IPS-20b (cell line): ENCODE data around the gene EPHB1.
"Not testable (repeated sequence)": the region's sequence is repeated elsewhere in the genome, so short reads cannot be mapped to it uniquely, and the experiment has no call there.

Source experiments
- H3K27ac ChIP-seq: one replicate; pipeline ENCODE4 v1.5.1; 2013; ENCODE audit warnings: low read length
- H3K27me3 ChIP-seq: 2 replicates; pipeline ENCODE4 v1.6.1; 2013; ENCODE audit warnings: mild to moderate bottlenecking, low read length, inconsistent platforms; ENCODE audit not compliant: insufficient read depth
- H3K36me3 ChIP-seq: 2 replicates; pipeline ENCODE4 v1.6.1; 2013; ENCODE audit warnings: low read depth, mild to moderate bottlenecking, inconsistent platforms, low read length, moderate library complexity; ENCODE audit not compliant: insufficient read depth
- H3K4me1 ChIP-seq: 2 replicates; pipeline ENCODE4 v1.6.1; 2013; ENCODE audit warnings: mild to moderate bottlenecking, control low read depth, inconsistent platforms, low read length, moderate library complexity; ENCODE audit not compliant: insufficient read depth
- H3K4me3 ChIP-seq: 2 replicates; pipeline ENCODE4 v1.5.1; 2013; ENCODE audit warnings: mild to moderate bottlenecking, low read length, inconsistent platforms
- H3K9ac ChIP-seq: 2 replicates; pipeline ENCODE4 v1.6.1; 2013; ENCODE audit warnings: low read depth, mild to moderate bottlenecking, inconsistent platforms, low read length, moderate library complexity
- H3K9me3 ChIP-seq: 2 replicates; pipeline ENCODE4 v1.6.1; 2013; ENCODE audit warnings: mild to moderate bottlenecking, low read depth, low read length, inconsistent platforms; ENCODE audit not compliant: insufficient read depth

The EPHB1 gene

GRCh38 chr3:135017003-135017893 lies 222.2 kb downstream of the EPHB1 start:
- Histone ChIP-seq H3K27ac (no peak overlapping the region), H3K36me3 (no peaks in the 10 kb centered on the region), H3K4me3 (no peak overlapping the region), H3K9me3 (no peaks in the 10 kb centered on the region), H3K4me1 (no peaks in the 10 kb centered on the region), H3K9ac (no peak overlapping the region), H3K27me3 (no peaks in the 10 kb centered on the region)

- no peak overlapping the region for H3K9ac ChIP-seq
- H3K4me1 ChIP-seq, result peaks cover 2% of the 10 kb centered on the region; the same call in 1 of the 2 replicates
- no peaks in the 10 kb centered on the region for H3K36me3 ChIP-seq
- no peaks in the 10 kb centered on the region for H3K9me3 ChIP-seq
- no peaks in the 10 kb centered on the region for H3K27me3 ChIP-seq
- H3K4me3 ChIP-seq, result no peak overlapping the region
- H3K27ac ChIP-seq, result no peak overlapping the region
These were observed 223.3 kb downstream of the EPHB1 start for GRCh38 chr3:135018149-135018923.

GRCh38 chr3:135020181-135020580 lies 225.1 kb downstream of the EPHB1 start:
- H3K4me1 ChIP-seq, result peaks cover 6% of the 10 kb centered on the region; the same call in 1 of the 2 replicates
- no peaks in the 10 kb centered on the region for H3K9me3 ChIP-seq
- no peak overlapping the region for H3K4me3 ChIP-seq

GRCh38 chr3:135023996-135024658 lies 229.1 kb downstream of the EPHB1 start:
- H3K4me1 ChIP-seq, result peaks cover 6% of the 10 kb centered on the region; the same call in 1 of the 2 replicates
- H3K4me3 ChIP-seq, result no peak overlapping the region
- H3K9me3 ChIP-seq, result no peaks in the 10 kb centered on the region
- H3K27ac ChIP-seq, result no peak overlapping the region
- H3K27me3 ChIP-seq, result no peaks in the 10 kb centered on the region
- no peaks in the 10 kb centered on the region for H3K36me3 ChIP-seq
- no peak overlapping the region for H3K9ac ChIP-seq

More at GRCh38 chr3:135020181-135020580, 225.1 kb downstream of the EPHB1 start:
- no peak overlapping the region for H3K27ac ChIP-seq
- H3K27me3 ChIP-seq, result no peaks in the 10 kb centered on the region
- H3K36me3 ChIP-seq, result no peaks in the 10 kb centered on the region
- no peak overlapping the region for H3K9ac ChIP-seq

- H3K4me3 ChIP-seq, result peak overlapping the region; percentile 70
- not testable (repeated sequence) for H3K36me3 ChIP-seq, H3K27ac ChIP-seq, H3K4me1 ChIP-seq, H3K9me3 ChIP-seq, H3K27me3 ChIP-seq
- H3K9ac ChIP-seq, result peak overlapping the region; percentile 33; the same call in 1 of the 2 replicates
These were observed 235.9 kb downstream of the EPHB1 start for GRCh38 chr3:135030768-135031615.

GRCh38 chr3:135033737-135034136 lies 238.7 kb downstream of the EPHB1 start:
- H3K27me3 ChIP-seq, result no peaks in the 10 kb centered on the region
- H3K9me3 ChIP-seq, result no peaks in the 10 kb centered on the region
- no peak overlapping the region for H3K4me3 ChIP-seq
- no peak overlapping the region for H3K9ac ChIP-seq
- no peaks in the 10 kb centered on the region; the same call in 1 of the 2 replicates for H3K4me1 ChIP-seq
- no peaks in the 10 kb centered on the region for H3K36me3 ChIP-seq
- no peak overlapping the region for H3K27ac ChIP-seq

GRCh38 chr3:135034291-135034768 lies 239.3 kb downstream of the EPHB1 start:
- Histone ChIP-seq H3K4me1 (no peaks in the 10 kb centered on the region; the same call in 1 of the 2 replicates), H3K4me3 (no peak overlapping the region), H3K9ac (no peak overlapping the region), H3K27me3 (no peaks in the 10 kb centered on the region), H3K27ac (no peak overlapping the region), H3K36me3 (no peaks in the 10 kb centered on the region), H3K9me3 (no peaks in the 10 kb centered on the region)

GRCh38 chr3:135034891-135035440 lies 239.9 kb downstream of the EPHB1 start:
- Histone ChIP-seq H3K9ac (no peak overlapping the region), H3K36me3 (no peaks in the 10 kb centered on the region), H3K27me3 (no peaks in the 10 kb centered on the region), H3K4me1 (no peaks in the 10 kb centered on the region; the same call in 1 of the 2 replicates), H3K9me3 (no peaks in the 10 kb centered on the region), H3K4me3 (no peak overlapping the region), H3K27ac (no peak overlapping the region)

- H3K4me3 ChIP-seq, result no peak overlapping the region
- H3K9ac ChIP-seq, result no peak overlapping the region
- H3K9me3 ChIP-seq, result no peaks in the 10 kb centered on the region
- no peak overlapping the region for H3K27ac ChIP-seq
- no peaks in the 10 kb centered on the region for H3K36me3 ChIP-seq
- no peaks in the 10 kb centered on the region for H3K4me1 ChIP-seq
- no peaks in the 10 kb centered on the region for H3K27me3 ChIP-seq
These were observed 243.1 kb downstream of the EPHB1 start for GRCh38 chr3:135038186-135038585.

- H3K27ac ChIP-seq, H3K4me3 ChIP-seq, H3K4me1 ChIP-seq, H3K27me3 ChIP-seq, H3K36me3 ChIP-seq, H3K9ac ChIP-seq, H3K9me3 ChIP-seq: not testable (repeated sequence)
These were observed 244.5 kb downstream of the EPHB1 start for GRCh38 chr3:135039536-135039935.
